Activated CD8-positive, alpha-beta memory T cell treated with anti-CD3 and anti-CD28 coated beads for 1 hour (primary cell): Measurements from ENCODE around the gene TCP10L.
A peak's percentile ranks its signal among the peaks of the same experiment; 100 is the strongest.
"Not testable (repeated sequence)": the region's sequence is repeated elsewhere in the genome, so short reads cannot be mapped to it uniquely, and the experiment has no call there.

Experiments
- DNase-seq, 2 donors: peaks; one replicate each; pipeline ENCODE4 v3.0.0-alpha.2; 2020; ENCODE audit warnings: low read depth in 1 of 2; ENCODE audit errors: extremely low read depth in 1 of 2

The TCP10L gene

GRCh38 chr21:32587651-32588050 lies 2.3 kb upstream of the TCP10L start:
- no peak for DNase-seq

- no peak for DNase-seq
Measured at GRCh38 chr21:32587120-32587519, 1.8 kb upstream of the TCP10L start.

GRCh38 chr21:32585970-32586369 lies 647 bp upstream of the TCP10L start:
- DNase-seq, result no peak

GRCh38 chr21:32584472-32584871 lies 851 bp downstream of the TCP10L start:
- no peak for DNase-seq

- no peak for DNase-seq
Measured at GRCh38 chr21:32581732-32582131, 3.6 kb downstream of the TCP10L start.

GRCh38 chr21:32580949-32581348 lies 4.4 kb downstream of the TCP10L start:
- no peak for DNase-seq

GRCh38 chr21:32578107-32578691 lies 7.1 kb downstream of the TCP10L start:
- no peak for DNase-seq

- DNase-seq, result no peak
Measured at GRCh38 chr21:32576011-32576410, 9.3 kb downstream of the TCP10L start.

GRCh38 chr21:32574946-32575925 lies 10.1 kb downstream of the TCP10L start:
- no peak for DNase-seq

GRCh38 chr21:32572574-32573420 lies 12.5 kb downstream of the TCP10L start:
- no peak for DNase-seq

- no peak for DNase-seq
Measured at GRCh38 chr21:32570456-32570855, 14.9 kb downstream of the TCP10L start.

GRCh38 chr21:32569261-32570230 lies 15.8 kb downstream of the TCP10L start:
- peak; percentile 58 to 66 for DNase-seq

GRCh38 chr21:32567626-32568025 lies 17.7 kb downstream of the TCP10L start:
- no peak for DNase-seq

GRCh38 chr21:32566741-32567389 lies 18.5 kb downstream of the TCP10L start:
- DNase-seq, result no peak

- DNase-seq, result no peak
Measured at GRCh38 chr21:32565856-32566465, 19.4 kb downstream of the TCP10L start.

- no peak for DNase-seq
Measured at GRCh38 chr21:32562915-32563314, 22.4 kb downstream of the TCP10L start.

- DNase-seq, result no peak
Measured at GRCh38 chr21:32562426-32562825, 22.9 kb downstream of the TCP10L start.

- DNase-seq, result not testable (repeated sequence)
Measured at GRCh38 chr21:32561476-32561875, 23.8 kb downstream of the TCP10L start.

- DNase-seq, result no peak
Measured at GRCh38 chr21:32560896-32561295, 24.4 kb downstream of the TCP10L start.
